Fibroblast of pulmonary artery (primary cell): Measurements from ENCODE around the gene PI16.

Experiments used
- DNase-seq: peaks from one replicate; pipeline ENCODE4 v3.0.0-alpha.2; 2010; ENCODE audit warnings: low read depth
- H3K4me3 ChIP-seq: replicated peaks from 2 replicates; pipeline ENCODE4 v1.5.1; 2011; ENCODE audit warnings: low read depth, mild to moderate bottlenecking, control low read depth, low read length, moderate library complexity
- CTCF ChIP-seq: IDR thresholded peaks from 2 replicates; pipeline ENCODE4 v1.5.1; 2011; ENCODE audit warnings: mild to moderate bottlenecking, control low read depth, low read length, inconsistent platforms; ENCODE audit errors: missing control alignments

Gene PI16

GRCh38 chr6:37005061-37005810, 50.7 kb downstream of the PI16 start, which contains the start of gene FGD2:
Gene FGD2, plus strand, starts transcription at chr6:37005655. Its CDS starts 163 bp downstream, at chr6:37005818.
- H3K4me3 ChIP-seq, result no peak within 1 kb of the TSS
- no peak for TF ChIP-seq CTCF
- no peak for DNase-seq

- no peak overlapping the region for H3K4me3 ChIP-seq
- DNase-seq, result no peak
Observed at GRCh38 chr6:37005827-37006567, 51.5 kb downstream of the PI16 start.

GRCh38 chr6:37006793-37007339, 52.3 kb downstream of the PI16 start:
- H3K4me3 ChIP-seq, result no peak overlapping the region
- no peak for TF ChIP-seq CTCF
- peak; percentile 14 for DNase-seq

More at GRCh38 chr6:37005827-37006567, 51.5 kb downstream of the PI16 start:
- TF ChIP-seq CTCF, result no peak

DNA sequence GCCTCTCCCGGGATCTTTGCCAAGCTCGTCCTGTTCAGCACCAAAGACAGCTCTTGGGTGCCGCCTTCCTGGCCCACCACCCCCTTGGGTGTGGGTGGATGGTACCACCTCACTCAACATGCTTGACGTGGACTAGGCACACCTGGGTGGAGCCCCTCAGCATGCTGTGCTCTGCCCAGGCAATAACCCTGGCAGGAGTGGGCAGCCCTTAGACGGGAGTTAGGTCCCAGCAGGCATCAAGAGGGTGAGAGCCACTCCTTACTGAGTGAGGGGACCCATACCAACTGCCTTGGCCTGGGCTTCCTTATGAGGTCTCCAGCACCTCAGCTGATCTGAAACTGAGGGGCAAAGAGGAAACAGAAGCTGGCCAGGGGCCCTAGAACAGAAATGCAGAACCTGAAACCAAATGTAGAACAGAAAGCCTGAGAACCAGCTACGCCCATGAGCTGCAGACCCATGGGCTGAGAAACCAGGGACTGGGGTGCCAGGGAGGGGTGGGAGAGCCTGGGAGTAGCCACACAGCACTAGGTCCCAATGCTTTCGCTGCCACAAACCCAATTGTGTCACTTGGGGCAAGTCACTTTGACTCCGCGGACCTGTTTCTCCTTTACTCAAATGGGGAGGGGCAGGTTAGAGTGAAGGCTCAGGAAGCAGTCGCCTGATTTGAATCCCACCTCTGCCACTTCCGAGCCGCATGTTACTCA, 53.0 kb downstream of the PI16 start:
- H3K4me3 ChIP-seq, result no peak overlapping the region
- no peak for DNase-seq
- no peak for TF ChIP-seq CTCF

GRCh38 chr6:37008484-37009465, 54.2 kb downstream of the PI16 start:
- no peak for TF ChIP-seq CTCF
- H3K4me3 ChIP-seq, result no peak overlapping the region
- no peak for DNase-seq

- no peak for DNase-seq
- no peak overlapping the region for H3K4me3 ChIP-seq
- no peak for TF ChIP-seq CTCF
Observed at GRCh38 chr6:37010402-37010892, 55.9 kb downstream of the PI16 start.
